HG03432 (cell line): ENCODE results near the gene PPP2R3B.

ENCODE experiments used
- ATAC-seq: cut with Tn5 transposase; IDR thresholded peaks from one replicate; pipeline ENCODE4 v1.9.1; 2021; ENCODE audit warnings: mild to moderate bottlenecking, moderate library complexity; ENCODE audit not compliant: unreplicated experiment

The PPP2R3B gene

DNA sequence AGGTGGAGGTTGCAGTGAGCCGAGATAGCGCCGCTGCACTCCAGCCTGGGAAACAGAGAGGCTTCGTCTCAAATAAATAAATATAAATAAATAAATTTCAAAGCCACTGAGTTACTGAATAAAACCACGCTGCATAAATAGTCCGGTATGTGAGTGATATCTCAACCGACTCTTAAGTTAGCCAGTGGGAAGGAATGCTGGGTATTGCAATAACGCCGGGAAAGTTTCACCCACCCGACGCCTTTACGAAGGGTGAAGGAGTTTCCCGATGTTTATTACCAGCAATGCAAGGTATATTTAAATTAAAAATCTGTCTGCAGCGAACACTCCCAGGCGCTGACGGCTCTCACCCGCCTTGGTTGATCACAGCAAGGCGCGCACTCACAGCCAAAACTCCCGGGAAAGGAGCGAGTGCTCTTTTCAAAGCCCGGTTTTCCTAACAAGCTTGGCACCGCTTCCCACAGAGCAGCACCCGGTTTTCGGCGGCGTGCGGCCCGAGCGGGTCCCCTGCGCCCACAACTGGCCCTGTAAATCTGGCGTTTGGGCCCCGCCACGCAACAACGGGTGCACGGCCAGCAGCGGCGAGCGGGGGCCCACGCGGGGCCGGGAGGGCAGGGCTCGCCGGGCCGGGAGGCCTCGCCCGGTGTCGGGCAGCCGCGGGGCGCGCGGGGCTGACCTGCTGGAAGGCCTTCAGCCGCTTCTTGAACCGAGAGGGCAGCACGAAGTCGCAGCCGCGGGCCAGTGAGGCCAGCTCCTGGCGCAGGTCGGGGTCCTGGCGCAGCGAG is 13.7 kb downstream of the PPP2R3B start:
- no peak for ATAC-seq

DNA sequence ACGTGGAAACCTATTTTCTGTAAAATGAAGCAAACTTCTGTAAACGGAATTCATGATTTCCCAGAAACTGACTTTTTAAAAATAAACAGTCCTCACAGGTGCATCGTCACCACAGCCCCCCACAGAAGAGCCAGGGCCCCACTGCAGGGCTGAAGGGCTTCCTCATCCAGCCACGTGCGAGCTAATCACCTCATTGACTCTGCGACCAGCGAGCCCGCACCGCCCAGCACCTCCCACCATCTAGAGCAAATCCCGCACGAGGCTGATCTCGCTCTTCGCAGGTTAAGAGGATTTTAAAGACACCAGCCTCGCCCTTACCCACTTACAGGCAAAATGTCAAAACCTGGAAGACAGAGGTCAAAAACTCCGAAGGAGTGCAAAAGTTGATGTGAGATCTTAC is 14.8 kb downstream of the PPP2R3B start:
- no peak for ATAC-seq

DNA sequence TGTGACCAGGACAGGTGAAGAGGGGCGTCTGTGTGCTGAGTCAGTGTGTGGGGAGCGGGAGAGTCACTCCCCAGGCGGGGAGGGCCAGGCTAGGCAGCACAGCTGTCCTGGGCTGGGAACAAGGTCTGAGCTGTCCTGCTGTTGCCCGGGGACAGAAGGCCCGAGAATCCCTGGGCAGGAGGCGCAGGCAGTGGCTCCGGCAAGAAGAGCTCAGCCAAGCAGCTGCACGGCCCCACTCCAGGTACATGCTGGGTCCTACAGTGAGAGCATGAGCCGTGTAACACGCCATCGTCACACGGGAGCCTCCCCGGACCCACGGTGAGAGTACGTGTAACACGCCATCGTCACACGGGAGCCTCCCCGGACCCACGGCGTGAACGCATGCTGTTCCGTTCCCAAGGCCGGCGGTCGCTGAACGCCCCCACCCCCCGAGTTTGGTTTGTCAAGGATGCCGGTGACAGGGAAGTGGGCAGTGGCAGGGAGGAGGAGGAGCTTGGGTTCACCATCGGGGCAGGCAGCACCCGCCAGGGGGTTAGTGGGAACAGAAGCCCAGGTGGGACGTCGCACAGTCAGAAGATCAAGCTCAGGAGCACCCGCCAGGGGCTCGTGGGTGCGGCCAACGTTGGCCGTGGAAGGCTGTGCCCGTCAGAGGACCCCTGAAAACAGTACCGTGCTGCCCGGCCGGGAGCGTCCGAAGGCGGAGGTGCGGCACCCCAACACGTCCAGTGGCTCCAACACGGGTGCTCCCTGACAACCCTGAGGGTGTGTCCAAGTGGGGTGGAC is 15.6 kb downstream of the PPP2R3B start:
- no peak for ATAC-seq

DNA sequence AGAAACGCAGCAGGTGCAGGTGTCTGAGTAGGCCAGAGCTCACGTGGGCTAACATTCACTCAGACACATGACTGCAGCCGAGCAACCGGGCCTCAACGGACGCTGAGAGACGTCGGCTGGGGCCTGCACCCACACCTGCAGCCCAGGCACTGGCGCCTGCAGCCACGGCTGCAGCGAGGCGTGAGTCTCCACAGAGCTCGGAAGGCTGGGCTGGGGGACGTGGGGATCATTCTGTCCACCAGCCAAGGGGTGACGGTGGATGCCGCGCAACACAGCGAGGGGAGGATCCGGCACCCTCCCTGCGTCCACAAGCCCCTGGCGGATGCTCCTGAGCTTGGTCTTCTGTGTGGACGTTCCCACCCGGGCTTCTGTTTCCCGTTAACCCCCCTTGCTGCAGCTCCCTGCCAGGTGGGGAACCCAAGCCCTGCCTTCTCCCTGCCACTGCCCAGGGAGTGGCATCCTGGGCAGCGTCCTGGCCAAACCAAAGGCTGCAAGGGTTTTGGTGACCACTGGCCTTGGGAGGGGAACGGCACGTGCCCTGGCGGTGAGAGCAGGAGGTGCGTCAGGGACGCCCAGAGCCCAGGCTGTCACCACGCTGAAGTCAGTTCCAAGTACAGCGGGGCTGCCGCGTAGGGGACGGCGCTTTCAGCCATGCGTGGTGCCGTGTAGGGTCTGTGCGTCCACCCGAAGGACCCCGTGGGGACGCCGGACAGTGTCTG is 16.3 kb downstream of the PPP2R3B start:
- no peak for ATAC-seq

DNA sequence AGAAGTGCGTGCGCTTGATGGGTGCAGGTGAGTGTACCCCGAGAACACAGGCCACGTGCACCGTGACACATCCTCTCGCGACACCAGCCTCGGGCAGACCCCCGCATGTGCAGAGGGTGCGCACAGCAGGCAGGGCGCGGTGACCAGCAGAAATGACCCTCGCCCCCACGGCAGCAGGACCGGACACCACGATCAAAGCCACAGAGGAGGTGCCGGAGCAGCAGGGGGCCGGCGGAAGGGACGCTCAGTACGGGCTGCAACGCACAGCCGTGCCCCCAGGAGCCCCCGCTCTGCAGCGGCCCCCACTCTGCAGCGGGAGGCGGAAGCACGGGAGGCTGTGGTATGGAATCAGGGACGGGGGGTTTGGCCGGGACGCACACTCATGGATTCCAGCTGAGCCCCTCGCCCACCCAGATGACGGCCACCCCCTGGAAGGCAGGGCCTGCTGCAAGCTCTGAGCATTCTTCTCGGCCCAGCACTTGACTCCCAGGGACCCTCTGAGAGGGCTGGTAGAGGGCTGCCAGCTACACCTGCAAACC is 17.1 kb downstream of the PPP2R3B start:
- ATAC-seq = no peak

DNA sequence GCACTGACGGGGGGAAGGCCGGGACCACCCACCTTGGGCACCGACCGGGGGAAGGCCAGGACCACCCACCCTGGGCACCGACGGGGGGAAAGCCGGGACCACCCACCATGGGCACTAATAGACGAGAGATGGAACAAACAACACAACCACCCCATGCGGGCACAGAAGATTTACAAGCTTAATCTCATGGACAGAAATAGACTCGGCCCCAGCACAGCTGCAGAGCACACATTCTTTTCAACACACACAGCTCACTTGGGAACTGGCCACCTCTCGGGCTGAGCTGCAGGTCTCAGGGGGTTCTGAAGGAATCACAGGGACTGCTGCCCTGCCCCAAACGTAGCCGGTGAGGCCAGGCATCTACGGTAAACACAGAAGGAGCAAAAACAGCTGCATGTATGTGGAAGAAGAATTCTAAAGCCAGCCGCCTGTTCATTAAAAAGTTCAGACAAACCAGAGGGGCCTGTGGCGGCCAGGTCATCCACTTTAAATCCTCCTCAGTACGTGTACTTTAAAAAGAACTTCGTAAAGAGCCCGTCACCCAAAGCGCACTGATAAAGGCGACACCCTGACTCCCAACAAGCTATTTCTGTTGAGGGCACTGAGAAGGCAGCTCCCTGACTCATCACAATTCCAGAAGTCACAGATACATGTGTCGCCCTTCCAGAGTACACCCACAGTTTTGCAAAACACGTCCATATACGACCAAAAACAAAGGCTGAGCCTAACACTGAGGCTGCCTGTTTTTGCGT is 17.7 kb downstream of the PPP2R3B start:
- ATAC-seq = no peak

DNA sequence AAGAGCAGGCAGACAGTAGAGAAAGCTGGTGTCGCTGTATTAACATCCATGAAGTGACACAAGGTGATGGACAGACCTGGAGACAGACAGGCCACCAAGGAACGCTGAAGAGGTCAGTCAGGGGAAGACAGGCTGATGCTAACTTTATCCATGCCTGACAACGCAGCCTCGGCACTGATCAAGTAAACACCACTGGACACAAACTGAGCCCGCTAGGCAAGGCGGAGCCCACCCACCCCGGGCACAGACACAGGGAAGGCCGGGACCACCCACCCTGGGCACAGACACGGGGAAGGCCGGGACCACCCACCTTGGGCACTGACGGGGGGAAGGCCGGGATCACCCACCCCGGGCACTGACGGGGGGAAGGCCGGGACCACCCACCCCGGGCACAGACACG is 18.8 kb downstream of the PPP2R3B start:
- ATAC-seq = no peak

DNA sequence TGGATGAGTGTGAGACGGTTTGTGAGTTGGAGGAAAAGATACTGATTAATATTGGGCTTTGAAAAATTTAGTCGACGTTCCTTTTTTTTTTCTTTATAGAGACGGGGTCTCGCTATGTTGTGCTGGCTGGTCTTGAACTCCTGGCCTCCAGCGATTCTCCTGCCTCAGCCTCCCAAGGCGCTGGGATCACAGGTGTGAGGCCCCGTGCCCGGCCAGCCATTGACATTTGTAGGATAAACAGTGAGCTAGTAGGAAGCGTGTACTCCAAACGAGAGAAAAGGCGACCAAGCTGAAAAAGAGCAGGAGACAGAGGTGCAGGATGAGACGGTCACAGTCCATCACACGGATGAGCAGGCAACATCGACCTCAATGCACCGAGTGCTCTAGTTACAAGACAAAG is 19.4 kb downstream of the PPP2R3B start:
- ATAC-seq = no peak

DNA sequence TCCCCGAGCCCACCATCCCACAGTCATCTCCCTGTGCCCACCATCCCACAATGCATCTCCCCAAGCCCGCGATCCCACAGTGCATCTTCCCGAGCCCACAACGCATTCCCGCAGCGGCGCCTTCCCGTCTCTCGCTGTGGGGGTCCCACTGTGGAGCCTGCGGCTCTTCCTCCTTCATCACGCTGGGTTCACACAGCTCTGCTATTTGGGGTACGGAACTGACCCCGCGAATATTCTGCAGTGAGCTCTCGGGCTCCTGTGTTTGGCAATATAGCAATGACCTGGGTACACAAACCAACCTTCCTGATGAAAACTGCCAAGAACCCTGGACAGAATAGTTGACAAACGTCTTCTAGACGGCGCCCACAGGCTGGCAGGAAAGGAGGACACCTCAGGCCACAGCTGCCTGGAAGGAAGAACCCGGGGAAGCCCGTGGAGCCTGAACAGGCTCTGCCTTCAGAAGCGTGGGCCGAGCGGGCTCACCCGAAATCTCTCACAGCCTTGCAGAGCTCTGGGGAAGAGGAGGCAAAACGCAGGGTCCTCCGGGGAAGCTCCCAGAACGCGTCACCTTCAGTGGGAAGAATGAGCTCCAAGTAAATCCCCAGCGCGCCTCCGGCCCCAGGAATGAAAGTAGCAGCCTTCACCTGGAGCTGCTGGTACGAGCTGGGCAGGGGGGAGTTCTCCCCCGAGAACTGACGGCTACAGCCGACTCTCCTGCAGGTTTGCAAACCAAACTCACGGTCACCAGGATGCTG is 22.9 kb downstream of the PPP2R3B start:
- no peak for ATAC-seq

DNA sequence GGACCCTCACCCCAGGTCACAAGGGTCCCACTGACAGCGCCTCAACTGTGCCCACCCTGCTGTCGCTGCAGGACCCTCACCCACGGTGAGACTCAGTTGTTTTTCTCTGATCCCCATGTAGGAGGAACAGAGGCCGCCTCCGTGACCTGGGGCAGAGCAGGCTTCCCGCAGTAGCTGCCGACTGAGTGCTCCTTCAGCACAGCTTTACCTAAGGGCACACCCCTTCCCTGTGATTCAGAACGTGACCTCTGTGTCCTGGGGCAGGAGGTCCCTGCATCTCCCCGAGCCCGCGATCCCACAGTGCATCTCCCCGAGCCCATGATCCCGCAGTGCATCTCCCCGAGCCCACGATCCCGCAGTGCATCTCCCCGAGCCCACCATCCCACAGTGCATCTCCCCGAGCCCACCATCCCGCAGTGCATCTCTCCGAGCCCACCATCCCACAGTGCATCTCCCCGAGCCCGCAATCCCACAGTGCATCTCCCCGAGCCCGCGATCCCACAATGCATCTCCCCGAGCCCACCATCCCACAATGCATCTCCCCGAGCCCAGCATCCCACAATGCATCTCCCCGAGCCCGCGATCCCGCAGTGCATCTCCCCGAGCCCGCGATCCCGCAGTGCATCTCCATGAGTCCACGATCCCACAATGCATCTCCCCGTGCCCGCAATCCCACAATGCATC is 23.6 kb downstream of the PPP2R3B start:
- no peak for ATAC-seq

DNA sequence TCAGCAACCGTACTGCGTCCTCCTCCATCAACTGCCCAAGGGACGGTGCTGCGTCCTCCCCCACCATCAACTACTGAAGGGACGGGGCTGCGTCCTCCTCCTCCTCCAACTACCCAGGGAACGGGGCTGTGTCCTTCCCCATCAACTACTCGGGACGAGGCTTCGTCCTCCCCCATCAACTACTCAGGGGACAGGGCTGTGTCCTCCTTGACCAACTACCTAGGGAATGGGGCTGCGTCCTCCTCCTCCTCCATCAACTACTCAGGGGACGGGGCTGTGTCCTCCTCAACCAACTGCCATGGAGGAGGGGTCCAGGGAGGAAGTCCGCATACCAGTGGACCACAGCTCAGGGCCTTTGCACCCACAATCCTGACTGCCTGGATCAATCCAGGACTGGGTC is 24.4 kb downstream of the PPP2R3B start:
- ATAC-seq = no peak

DNA sequence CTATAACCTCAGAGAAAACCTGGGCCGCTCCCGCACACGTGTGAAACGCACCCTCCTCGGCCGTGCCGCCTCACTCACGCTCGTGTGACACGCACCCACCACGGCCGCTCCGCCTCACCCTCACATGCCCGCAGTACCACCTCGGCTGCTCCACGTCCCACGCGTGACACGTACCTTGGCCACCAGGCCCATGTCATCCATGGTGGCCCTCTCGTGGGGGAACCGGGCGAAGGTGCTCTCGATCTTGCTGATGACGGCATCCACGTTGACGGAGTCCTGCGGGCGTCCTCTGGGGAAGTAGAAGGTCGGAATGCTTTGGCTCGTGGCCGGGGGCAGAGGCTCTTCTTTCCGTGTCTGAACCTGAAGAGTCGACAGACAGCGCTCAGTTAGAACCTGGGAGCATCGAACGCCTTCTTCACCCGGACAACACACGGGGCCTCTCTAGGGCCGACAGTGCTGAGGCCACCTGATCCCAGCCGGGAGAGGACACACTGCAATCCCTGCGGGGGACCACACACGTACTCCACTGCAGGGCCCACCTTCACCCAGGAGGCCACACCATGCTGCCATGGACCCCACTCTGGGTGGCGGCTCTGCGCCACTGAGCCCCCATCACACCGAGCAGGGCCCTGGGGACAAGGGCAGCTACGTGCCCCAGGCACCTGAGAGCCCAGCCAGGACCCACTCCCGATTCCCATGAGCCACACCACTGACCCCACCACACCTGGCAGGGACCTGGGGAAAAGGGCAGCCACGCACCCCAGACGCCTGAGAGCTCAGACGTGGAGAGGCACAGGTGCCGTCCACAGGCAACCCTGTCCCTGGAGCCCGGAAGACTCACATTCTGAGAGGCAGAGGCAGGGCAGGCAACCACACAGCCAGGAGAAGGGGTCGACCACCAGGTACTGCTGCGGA is 25.2 kb downstream of the PPP2R3B start:
- no peak for ATAC-seq

DNA sequence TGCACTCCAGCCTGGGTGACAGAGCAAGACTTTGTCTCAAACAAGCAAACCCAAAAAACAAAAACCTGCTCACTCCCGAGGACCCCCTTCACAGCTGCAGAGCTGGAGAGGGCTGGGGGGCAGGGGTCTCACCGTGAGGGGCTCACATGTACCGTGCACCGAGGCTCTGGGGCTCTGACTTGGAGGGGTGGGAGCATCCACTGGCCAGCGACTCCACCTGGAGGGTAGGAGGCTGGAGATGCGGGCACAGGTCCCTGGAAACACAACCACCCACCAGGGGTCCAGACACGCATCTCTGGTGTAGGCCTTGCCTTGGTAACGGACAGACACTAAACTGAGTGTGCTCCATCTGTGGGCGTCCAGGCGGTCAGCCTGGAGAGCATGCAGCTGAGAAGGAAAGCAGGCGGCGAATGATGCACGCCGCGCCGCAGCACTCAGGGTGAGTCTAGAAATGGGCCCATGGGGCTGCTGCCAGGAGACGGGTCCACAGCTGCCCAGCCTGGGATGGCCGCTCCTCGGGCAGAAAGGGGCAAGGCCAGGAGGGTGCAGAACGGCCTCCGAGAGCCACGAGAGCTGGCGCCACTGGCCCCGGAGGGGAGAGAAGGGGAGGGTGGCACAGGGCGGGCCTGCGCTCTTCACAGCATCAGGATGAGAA is 26.1 kb downstream of the PPP2R3B start:
- ATAC-seq = no peak

DNA sequence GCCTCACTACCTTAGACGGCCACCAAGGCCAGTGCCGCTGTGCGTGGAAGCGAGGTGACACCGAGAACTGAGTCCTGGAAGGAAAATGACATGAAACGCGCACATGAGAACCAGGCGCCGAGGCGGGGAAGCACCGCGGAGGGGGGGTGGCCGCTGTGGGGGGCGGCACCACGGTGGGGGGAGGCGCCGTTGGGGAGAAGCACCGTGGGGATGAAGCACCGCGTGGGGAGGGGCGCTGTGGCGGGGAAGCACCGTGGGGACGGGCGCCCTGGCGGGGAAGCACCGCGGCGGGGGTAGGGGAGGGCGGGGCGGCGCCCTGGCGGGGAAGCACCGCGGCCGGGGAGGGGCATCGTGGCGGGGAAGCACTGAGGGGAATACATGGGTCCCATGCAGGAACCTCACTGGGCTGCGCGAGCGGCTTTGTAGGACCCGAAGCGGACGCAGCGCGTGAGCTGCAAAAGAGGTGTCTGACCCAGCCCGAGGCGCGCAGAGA is 28.0 kb downstream of the PPP2R3B start:
- ATAC-seq = no peak

DNA sequence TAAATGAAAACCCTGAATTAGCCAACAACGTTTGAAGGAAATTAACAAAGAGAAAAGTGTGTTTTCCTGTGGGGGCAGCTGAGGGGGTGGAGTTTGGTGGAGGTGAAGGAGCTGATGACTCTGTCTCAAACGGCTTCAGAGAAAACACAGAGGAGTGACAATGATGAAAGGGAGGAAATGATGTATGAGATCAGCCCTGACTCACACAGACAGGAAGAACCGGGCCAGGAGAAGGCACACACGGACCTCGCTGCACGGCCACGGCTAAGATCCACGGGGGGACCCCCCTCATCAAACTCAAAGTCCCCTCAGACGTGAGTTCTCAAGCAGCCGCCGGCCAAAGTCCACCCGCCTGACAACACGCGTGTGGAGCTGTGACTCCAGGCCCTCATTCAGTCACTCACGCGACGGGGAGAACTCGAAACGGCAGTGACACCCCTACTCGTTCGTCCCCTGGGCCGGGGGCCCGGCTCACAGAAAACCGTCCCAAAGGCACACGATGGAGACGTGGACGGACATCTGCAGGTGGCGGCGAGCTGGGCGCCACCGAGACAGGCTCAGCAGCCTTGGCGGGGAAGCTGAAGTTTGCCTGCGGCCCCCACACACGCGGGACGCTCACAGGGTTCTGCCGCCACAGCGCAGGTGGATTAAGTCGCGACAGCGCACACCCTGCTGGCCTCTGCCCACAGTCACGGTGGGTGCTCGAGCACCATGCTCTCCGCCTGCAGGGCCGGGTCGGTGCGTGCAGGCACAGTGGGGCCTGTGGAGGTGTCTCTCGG is 28.8 kb downstream of the PPP2R3B start:
- ATAC-seq = no peak

DNA sequence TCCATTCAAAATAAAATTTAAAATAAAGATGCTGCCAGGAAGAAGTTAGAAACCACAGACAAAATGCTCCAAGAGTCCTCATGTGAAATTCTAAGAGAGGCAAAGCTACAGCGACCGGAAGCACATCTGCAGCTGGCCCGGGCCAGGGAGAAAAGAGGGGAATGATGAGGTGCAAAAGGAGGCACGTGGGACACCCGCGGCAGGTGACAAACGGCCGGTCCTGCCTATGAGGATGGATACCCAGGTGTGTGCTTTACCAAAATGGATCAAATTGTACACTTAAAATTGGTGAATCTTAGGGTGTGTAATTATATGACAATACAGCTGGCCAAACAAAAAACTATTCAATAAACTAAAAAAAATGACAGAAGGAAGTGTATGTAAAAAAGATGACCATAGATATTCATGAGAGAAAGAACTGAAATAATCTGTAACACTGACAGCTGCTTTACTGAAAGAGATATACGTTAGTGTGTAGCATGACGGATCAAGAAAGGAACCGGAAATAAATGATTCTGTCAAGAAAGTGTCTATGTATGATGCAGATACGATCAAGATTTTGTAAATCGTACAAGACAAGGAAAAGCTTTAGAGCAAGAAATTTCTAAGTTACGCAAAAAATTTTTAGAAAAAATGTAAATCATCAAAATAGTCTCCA is 29.5 kb downstream of the PPP2R3B start:
- no peak for ATAC-seq
